CMK (cell line): Measurements from ENCODE around the gene C5AR2.
"Not testable (repeated sequence)": the region's sequence is repeated elsewhere in the genome, so short reads cannot be mapped to it uniquely, and the experiment has no call there.

Experiments used
- DNase-seq: peaks from one replicate; pipeline ENCODE4 v3.0.0-alpha.2; 2010; ENCODE audit warnings: low read depth

Gene C5AR2

DNA sequence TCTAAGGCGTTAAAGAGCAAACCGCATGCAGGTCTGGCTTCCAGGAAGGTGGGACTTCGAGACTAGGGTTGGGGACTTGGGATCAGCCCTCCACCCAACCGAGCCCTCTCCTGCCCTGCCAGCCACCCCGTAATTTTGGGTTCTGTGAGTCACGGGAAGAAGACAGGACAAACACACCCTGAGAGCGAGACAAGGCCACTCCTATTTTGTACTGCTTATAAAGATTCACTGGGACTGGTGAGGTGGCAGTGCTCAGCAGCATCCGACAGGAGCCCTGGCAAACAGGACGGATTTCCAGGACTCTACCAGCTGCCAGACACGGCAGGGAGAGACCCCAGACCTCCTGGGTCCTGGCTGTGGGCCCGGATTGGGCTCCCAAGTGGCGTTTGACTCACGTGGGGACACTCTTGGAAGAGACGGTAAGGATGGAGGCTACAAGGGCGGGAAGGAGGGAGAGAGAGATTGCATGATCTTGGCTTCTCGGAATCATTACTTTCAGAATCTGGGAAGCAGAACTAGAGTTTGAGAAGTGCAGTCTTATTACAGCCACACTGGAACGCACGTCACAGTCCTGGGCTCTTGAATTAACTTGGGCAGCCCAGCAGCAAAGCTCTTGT, at the start of gene C5AR2:
Gene C5AR2 (plus strand): TSS at position 245 of the 617 bp plus-strand sequence. CDS start 8,625 bp downstream, outside the sequence.
- no peak for DNase-seq

DNA sequence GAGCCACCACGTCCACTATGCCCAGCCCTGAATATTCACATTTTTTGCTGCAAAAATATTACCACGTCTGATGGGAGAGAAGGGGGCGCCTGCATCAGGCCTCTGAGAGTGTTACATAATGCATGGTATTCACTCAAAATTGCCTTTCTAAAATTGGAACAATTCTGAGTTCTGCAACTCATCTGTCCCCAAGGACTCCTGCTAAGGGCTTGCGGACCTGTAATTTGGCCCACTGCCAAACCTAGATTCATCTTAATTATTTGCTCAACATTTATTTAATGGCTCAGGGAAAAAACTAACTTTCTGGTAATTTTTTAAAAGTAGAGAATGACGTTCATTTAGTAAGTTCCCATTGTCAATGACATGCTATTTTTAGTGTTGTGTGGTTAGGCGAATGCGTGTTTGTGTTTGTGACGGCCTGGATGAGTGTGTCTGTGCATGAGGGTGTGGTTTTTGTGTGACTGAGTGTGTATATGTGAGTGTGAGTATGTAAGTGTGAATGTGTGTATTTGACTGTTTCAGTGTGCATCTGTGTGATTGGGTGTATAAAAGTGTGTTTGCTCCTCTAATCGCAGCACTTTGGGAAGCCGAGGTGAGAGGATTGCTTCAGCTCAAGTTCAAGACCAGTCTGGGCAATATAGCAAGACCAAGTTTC, 48.4 kb upstream of the C5AR2 start:
- no peak for DNase-seq

DNA sequence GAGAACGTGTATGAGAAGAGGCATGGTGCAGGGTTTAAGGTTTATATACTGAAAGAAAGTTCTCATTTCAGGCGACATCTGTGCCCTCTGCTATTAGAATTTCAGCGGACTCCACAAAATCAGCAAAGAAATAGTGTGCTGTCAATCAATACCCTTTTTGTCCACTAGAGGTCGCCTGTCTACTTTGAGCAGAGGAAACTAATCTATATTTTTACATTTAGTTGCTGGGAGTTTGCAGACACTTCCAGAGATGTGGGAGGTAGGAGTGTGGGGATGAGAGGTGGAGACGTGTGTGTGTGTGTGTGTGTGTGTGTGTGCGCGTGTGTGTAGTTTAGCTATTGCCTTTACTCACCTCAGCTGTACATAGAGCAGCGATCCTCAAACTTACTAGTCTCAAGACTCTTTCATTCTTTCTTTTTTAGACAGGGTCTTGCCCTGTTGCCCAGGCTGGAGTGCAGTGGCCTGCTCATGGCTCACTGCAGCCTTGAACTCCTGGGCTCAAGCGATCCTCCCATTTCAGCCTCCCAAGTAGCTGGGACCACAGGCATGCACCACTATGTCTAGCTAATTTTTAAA, 47.6 kb upstream of the C5AR2 start:
- DNase-seq = no peak

DNA sequence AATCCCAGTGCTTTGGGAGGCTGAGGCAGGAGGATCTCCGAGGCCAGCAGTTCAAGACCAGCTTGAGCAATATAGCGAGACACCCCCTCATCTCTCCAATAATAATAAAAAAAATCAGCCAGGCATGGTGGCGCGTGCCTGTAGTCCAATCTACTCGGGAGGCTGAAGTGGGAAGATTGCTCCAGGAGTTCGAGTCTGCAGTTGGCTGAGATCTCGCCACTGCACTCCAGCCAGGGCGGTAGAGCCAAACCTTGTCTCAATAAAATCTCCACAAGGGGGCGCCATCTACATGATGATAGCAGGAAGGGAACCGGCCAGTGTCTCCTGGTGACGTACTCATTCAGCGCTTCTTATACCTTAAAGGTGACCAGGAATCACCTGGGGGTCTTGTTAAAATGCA, 35.9 kb upstream of the C5AR2 start:
- peak; percentile 70 for DNase-seq

DNA sequence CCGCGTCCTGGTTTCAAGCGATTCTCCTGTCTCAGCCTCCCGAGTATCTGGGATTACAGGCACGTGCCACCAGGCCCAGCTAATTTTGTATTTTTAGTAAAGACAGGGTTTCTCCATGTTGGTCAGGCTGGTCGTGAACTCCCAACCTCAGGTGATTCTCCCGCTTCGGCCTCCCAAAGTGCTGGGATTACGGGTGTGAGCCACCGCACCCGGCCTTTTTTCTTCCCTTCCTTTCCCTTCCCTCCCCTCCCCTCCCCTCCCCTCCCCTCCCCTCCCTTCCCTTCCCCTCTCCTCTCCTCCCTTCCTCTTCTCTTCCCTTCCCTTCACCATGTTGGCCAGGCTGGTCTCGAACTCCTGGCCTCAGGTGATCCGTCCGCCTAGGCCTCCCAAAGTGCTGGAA, 31.1 kb upstream of the C5AR2 start:
- not testable (repeated sequence) for DNase-seq

DNA sequence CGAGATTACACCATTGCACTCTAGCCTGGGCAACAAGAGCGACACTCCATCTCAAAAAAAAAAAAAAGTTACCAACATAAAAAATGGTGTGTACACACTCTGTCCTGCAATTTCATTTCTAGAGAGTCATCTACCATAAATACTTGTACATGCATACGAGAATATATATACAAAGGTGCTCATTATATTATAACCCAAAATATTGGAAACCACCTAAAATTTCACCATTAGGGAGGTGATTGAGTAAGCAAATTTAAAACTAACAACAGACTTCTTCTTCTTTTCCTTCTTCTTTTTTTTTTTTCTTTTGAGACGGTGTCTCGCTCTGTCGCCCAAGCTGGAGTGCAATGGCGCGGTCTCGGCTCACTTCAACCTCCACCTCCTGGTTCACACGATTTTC, 29.7 kb upstream of the C5AR2 start:
- no peak for DNase-seq

DNA sequence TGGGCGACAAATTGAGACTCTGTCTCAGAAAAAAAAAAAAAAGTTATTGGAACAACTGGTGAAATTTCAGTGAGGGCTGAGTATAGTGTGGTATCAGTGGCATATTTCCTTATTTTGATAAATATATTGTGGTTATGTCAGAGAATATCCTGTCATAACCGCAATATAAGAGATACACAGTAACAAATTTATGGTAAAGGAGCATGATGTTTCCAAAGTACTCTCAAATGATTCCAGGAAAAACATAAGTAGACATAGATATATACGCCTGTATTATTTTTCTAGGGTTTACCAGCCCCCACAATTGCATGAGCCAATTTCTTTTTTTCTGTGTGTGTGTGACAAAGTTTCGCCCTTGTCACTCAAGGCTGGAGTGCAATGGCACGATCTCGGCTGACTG, 28.0 kb upstream of the C5AR2 start:
- DNase-seq = peak; percentile 38

DNA sequence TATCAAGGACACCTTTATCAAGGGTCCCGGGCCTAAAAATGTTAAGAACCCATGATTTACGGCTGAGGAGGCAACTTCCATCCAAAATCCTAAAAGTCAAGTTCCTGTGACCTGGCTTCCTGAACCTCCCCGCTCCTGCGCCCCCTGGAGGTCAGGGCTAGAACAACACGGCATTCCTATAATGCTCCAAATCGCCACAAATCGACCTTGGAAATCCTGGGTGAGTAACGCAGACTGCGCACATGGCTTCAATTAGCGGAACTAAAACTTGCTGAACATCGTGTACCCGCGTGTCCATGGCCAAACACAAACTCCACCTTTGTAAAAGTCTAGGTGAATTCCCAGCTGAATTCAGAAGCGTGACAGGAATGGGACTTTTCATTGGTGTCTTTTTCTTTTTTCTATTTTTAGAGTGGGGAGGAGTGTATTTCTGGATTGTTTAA, 26.6 kb upstream of the C5AR2 start:
- no peak for DNase-seq

DNA sequence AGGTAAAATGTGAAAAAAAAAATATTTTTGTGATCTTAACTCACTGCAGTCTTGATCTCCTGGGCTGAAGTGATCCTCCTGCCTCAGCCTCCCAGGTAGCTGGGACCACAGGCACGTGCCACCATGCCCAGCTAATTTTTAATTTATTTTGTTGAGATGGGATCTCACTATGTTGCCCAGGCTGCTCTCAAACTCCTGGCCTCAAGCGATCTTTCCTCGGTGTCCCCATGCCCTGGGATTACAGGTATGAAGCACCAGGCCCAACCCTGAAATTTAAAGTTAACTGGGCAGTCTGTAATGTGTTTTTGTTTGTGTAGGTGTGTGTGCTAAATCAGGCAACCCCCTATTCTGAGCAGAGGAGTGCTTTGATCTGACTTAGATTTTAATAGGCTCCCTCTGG, 25.7 kb upstream of the C5AR2 start:
- no peak for DNase-seq

DNA sequence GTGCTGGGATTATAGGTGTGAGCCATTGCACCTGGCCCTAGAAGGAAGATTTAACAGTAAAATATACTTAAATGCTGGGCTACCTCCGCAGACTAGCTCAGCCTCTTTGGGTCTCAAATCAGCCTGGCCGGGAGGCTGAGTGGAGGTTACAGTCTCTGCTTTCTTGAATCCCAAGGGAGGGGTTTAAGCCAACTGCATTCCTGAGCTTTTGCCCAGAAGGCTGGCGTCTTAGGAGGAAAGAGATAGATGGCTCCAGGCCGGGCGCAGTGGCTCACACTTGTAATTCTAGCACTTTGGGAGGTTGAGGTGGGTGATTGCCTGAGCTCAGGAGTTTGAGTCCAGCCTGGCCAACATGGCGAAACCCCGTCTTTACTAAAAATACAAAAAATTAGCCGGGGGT, 22.9 kb upstream of the C5AR2 start:
- no peak for DNase-seq

DNA sequence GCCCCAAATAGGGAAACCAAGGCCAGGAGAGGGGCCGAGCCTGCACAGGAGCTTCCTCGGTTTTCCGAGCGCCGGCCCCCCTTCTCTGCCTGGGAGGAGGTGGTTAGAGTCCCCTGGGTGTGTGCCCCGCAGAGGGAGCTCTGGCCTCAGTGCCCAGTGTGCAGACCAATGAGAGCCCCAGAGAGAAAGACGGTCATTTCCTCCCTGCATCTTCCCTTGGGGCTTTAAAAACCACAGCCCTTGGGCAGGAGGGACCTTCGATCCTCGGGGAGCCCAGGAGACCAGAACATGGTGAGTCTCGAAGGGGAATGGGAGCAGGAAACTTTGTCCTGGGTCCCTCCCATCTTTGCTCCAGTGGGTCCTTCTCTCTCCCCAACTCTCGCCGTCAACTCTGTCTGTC, 22.4 kb upstream of the C5AR2 start, which contains the start of gene C5AR1:
Gene C5AR1 (plus strand): TSS at position 254 of the 400 bp plus-strand sequence. CDS start 35 bp downstream, at position 289.
- DNase-seq = no peak

DNA sequence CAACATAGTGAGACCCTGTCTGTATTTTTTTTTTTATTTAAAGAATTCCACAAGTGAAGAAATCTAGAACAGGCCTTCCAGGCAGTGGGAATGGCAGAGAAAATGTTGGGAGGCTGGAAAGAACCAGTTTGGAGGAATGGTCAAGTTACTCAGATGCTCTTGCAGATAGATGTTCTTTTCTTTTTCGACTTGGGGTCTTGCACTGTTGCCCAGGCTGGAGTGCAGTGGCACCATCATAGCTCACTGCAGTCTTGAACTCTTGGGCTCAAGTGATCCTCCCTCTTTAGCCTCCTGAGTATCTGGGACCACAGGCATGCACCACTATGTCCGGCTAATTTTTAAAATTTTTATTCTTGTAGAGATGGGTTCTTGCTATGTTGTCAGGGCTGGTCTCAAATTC, 21.7 kb upstream of the C5AR2 start:
- DNase-seq = no peak

DNA sequence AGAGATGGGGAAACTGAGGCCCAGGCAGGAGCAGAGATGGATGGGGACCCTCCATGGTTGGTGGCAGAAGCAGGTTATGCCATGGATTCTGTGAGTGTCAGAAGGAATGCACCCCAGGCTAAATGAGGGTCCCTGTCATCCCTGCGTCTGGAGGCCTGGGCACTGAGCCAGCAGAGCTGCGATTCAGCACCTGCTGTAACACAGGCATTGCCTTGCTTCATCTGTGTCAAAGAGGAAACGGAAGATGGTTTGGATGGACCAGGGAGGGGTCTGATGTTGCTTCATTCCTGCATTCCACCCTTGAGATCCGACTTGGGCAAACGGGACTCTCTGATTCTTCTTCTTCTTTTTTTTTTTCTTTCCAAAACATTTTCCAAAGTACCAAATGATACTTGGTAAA, 21.2 kb upstream of the C5AR2 start:
- no peak for DNase-seq

DNA sequence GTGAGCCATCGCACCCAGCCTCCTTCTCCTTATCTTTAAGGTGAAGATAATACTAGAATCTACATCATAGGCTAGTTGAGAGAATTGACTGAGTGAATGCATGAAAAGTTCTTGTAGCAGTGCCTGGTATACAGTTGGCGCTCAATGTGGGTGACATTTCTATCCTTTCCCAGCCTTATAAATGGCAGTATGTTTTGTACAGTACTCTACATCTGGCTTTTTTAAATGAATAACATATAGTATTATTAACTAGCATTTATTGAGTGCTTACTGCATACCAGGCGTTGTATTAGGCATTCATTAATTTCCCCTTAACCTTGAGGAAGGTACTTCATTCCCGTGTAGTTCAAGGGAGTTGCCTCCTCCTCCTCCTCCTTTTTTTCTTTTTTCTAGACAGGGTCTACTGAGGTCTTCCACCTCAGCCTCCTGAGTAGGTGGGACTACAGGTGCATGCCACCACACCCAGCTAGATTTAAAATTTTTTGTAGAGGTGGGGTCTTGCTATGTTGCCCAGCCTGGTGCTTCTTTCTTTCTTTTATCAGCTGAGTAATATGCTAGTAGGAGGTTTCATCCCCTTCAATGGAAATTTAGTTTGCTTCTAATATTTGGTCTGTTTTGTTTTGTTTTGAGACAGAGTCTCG, 19.5 kb upstream of the C5AR2 start:
- no peak for DNase-seq

DNA sequence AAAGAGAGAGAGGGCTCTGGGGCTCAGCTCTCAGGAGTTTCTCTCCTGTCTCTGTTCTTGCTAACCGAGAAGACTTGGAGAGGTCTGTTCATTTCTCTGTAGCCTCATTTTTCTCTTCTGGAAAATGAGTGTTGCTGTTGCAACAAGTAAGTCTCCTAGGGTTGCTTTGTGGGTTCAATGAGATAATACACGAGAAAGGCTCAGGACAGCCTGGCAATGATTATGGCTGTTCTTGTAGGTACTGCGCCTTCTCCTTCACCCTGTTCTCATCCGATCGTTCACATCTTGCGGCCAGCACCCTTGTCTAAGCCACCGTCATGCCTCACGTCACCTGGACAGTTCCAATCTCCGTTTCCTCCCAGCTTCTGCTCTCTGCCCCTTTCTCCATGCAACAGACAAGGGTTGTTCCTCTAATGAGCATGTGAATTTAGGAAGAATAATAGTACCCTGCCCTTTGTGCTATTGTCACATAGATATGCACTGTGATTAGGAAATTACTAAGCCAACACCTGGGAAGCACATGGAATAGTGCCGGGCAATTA, 18.1 kb upstream of the C5AR2 start:
- DNase-seq = no peak

DNA sequence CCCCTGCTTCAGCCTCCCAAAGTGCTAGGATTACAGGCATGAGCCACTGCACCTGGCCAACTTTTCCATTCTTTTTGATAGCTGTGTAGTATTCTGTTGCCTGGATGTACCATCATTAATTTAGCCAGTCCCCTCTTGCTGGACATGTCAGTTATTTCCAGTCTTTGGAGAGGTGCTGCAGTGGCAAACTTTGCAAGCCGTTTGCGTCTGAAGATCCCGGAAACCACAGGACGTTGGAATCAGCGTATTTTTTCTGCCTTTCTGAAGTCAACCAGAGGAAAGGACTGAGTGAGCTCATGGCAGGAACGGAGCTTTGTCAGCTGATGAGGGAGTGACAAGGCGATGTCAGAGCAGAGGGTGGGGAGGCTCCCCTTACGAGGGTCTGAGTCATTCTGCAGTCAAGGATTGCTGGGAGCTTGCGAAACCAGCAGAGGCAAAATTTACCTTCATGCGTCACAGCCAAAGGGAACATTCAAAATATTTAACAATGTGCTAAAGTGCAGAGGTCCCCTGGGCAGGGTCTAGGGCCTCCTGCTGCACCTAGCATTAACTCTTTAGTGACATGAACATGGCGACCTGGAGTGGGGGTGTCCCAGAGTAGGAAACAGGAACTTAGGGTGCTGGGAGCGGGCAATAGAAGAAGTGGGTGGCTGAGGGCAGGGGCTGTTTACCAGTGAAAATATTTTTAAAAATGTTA, 16.7 kb upstream of the C5AR2 start:
- DNase-seq = no peak

DNA sequence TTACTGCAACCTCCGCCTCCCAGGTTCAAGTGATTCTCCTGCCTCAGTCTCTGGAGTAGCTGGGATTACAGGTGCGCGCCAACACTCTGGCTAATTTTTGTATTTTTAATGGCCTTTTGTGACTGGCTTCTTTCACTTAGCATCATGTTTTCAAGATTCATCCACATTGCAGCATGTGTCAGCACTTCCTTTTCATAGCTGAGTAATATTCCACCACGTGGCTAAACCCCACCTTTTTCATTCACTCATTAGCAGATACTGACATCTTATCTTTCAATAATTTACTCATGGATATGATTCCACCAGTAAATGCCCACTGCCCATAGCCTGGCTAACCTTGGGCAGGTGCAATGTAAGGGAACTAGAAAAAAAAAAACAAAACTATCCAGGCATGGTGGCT, 15.5 kb upstream of the C5AR2 start:
- no peak for DNase-seq

DNA sequence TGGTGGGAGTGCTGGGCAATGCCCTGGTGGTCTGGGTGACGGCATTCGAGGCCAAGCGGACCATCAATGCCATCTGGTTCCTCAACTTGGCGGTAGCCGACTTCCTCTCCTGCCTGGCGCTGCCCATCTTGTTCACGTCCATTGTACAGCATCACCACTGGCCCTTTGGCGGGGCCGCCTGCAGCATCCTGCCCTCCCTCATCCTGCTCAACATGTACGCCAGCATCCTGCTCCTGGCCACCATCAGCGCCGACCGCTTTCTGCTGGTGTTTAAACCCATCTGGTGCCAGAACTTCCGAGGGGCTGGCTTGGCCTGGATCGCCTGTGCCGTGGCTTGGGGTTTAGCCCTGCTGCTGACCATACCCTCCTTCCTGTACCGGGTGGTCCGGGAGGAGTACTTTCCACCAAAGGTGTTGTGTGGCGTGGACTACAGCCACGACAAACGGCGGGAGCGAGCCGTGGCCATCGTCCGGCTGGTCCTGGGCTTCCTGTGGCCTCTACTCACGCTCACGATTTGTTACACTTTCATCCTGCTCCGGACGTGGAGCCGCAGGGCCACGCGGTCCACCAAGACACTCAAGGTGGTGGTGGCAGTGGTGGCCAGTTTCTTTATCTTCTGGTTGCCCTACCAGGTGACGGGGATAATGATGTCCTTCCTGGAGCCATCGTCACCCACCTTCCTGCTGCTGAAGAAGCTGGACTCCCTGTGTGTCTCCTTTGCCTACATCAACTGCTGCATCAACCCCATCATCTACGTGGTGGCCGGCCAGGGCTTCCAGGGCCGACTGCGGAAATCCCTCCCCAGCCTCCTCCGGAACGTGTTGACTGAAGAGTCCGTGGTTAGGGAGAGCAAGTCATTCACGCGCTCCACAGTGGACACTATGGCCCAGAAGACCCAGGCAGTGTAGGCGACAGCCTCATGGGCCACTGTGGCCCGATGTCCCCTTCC, 11.8 kb upstream of the C5AR2 start:
- no peak for DNase-seq

DNA sequence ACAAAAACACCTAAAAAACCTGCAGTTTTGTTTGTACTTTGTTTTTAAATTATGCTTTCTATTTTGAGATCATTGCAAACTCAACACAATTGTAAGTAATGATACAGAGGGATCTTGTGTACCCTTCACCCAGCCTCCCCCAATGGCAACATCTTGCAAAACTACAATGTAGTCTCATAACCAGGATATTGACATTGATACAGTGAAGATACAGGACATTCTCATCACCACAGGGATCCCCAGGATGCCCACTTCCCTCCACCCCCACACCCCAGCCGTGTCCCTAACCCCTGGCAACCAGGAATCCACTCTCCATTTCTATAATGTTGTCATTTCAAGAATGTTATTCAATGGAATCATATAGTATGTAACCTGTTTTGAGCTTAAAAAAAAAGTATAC, 10.3 kb upstream of the C5AR2 start:
- DNase-seq = no peak

DNA sequence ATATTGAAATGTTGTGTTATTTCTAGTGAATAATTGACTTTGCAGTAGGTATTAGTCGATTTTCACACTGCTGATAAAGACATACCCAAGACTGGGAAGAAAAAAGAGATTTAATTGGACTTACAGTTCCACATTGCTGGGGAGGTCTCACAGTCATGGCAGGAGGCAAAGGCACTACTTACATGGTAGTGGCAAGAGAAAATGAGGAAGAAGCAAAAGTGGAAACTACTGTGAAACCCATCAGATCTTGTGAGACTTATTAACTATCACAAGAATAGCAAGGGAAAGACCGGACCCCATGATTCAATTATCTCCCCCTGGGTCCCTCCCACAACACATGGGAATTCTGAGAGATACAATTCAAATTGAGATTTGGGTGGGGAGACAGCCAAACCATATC, 9.9 kb upstream of the C5AR2 start:
- DNase-seq = no peak

DNA sequence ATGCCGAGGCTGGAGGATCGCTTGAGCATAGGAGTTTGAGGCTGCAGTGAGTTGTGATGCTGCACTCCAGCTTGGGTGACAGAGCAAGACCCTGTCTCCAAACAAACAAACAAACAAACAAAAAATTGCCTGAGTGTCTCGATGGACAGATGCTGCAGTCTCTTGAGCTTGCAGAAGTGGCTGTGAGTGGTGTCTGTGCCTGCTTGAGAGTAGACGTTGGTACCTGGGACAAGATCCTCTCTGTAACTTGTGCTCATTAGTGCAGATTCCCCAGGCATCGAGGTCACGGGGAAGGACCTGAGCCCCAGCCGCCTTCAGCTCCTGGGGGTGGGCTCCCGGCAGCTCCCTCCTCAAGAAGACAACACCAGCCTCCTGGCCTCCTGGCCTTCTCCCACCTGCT, 8.6 kb upstream of the C5AR2 start:
- DNase-seq = no peak
